Measurements from ENCODE around the gene NUDT4.

DNA sequence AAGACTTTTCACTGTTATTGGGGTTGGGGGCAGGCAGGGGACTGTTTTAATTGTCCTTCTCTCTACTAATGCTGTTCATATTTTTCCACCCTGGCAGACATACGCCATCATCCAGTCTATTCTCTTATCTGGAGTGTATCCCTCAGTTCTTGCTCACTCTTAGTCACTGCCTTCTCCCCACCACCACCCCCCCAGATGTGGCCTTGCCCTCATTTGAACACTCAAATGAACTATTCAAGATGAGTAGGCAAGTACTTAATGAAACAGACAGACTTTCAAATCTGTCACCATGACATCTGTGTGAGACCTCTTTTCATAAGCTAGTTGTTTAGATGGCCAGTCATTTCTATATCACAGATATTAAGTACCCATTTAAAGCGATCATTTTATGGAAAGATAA is 10.1 kb downstream of the NUDT4 start:
- TF ChIP-seq EZH2 (IDR thresholded peaks at IDR 0.05; ENCODE audit: borderline replicate concordance, low read depth, low read length, severe bottlenecking) = no peak
- TF ChIP-seq, protein P1, sequence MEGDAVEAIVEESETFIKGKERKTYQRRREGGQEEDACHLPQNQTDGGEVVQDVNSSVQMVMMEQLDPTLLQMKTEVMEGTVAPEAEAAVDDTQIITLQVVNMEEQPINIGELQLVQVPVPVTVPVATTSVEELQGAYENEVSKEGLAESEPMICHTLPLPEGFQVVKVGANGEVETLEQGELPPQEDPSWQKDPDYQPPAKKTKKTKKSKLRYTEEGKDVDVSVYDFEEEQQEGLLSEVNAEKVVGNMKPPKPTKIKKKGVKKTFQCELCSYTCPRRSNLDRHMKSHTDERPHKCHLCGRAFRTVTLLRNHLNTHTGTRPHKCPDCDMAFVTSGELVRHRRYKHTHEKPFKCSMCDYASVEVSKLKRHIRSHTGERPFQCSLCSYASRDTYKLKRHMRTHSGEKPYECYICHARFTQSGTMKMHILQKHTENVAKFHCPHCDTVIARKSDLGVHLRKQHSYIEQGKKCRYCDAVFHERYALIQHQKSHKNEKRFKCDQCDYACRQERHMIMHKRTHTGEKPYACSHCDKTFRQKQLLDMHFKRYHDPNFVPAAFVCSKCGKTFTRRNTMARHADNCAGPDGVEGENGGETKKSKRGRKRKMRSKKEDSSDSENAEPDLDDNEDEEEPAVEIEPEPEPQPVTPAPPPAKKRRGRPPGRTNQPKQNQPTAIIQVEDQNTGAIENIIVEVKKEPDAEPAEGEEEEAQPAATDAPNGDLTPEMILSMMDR (IDR thresholded peaks at IDR 0.05; ENCODE audit: extremely low read depth in 1 of 2, insufficient read depth in 1 of 2, low read depth in 1 of 2, low read length in 2 of 2) = no peak
